GM12874 (cell line): ENCODE results near the gene ZSWIM9.
A peak's percentile ranks its signal among the peaks of the same experiment; 100 is the strongest.

Source experiments
- TF ChIP-seq, protein P1 (sequence below): IDR thresholded peaks from 2 replicates; pipeline ENCODE4 v1.5.1; 2011; ENCODE audit warnings: low read depth, mild to moderate bottlenecking, control low read depth, low read length, moderate library complexity; ENCODE audit not compliant: insufficient read depth

The ZSWIM9 gene

DNA sequence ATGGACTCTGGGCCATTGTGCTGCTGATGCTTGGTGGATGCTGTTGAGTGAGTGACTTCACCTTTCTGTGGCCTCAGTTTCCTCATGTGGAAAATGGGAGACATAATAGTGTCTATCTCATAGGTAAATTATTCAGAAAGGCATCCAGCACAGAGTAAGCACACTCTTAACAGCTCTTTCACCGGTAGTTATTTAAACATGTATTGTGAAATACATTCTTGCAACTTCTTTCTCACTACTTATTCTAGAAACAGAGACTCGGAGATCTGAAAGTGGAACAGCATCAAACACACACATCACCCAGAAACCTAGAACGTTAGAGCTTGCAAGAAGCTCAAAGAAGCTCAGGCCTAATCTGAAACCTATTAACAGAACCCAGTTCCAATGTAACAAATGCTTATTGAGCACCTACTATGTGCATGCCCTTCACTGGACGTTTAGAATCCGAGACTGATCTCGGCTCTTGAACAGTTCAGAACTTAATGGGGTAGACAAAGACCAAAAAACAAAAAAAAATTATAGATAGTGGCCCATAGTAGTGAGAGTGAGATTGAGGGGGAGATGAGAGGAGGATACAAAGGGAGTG, 4.1 kb downstream of the ZSWIM9 start:
- TF ChIP-seq, protein P1, sequence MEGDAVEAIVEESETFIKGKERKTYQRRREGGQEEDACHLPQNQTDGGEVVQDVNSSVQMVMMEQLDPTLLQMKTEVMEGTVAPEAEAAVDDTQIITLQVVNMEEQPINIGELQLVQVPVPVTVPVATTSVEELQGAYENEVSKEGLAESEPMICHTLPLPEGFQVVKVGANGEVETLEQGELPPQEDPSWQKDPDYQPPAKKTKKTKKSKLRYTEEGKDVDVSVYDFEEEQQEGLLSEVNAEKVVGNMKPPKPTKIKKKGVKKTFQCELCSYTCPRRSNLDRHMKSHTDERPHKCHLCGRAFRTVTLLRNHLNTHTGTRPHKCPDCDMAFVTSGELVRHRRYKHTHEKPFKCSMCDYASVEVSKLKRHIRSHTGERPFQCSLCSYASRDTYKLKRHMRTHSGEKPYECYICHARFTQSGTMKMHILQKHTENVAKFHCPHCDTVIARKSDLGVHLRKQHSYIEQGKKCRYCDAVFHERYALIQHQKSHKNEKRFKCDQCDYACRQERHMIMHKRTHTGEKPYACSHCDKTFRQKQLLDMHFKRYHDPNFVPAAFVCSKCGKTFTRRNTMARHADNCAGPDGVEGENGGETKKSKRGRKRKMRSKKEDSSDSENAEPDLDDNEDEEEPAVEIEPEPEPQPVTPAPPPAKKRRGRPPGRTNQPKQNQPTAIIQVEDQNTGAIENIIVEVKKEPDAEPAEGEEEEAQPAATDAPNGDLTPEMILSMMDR, result no peak

DNA sequence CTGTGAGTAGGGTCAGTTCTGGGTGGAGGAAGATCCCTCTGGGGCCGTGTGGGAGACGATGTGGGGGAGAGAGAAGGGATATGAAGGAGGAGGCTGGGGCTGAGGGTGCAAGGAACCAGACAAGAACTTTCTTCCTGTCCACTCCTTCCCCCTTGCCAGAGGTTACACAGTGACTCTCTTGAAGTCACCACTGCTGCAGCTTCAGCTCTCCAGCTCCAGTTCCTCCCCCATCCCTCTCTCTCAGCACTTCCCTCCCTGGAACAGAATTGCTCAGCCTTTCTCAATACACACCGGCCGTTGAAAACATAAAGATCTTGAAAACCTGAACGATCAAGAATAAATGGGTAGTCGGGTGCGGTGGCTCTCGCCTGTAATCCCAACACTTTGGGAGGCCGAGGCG, 5.1 kb downstream of the ZSWIM9 start:
- TF ChIP-seq, protein P1, result no peak

DNA sequence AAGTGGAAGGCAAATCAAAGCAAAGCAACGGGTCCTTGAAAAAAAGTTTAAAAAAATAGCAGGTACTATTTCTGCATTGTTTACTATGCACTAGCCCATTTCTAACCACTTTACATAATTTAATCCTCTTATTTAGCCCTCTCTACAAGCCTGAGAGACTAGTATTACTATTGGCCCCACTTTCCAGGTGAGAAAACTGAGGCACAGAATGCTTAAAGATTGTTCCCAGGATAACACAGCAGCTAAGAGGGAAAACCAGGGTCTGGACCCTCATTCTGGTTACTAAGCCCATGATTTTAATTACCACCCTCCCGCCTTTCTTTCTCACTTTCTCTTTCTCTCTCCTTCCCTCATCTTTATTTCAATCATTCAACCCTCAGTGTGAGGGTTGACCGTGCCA, 5.7 kb downstream of the ZSWIM9 start:
- TF ChIP-seq, protein P1, result no peak

DNA sequence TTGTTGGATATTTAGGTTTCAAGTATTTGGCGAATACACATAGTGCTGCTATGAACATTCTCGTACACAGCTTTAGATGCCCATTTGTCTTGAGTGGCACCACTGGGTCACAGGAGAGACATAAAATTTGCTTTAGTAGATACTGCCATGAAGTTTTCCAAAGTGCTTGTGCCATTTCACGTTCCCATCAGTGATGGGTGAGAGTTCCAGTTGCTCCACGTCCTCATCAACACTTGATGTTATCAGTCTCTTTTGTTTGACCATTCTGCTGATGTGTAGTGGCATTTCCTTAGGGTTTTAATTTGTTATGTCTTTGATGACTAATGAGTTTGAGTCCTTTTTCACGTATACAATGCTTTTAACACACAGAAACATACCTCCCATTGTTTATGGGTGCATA, 11.0 kb downstream of the ZSWIM9 start:
- TF ChIP-seq, protein P1, result no peak

DNA sequence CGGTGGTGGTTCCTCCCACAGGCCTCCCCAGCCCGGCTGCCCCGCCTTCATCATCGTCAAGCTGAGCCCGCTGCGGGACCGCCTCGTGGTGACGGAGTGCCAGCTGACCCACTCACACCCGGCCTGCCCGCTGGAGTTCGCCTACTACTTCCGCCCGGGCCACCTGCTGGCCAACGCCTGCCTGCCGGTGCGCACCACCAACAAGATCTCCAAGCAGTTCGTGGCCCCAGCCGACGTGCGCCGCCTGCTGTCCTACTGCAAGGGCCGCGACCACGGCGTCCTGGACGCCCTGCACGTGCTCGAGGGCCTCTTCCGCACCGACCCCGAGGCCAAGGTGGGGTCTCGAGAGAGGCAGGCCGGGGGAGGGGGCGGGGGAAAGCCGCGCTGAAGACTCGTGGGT, 12.0 kb downstream of the ZSWIM9 start:
- TF ChIP-seq, protein P1, result 0 out of 2 replicates have a peak, but pooled peaks have one; percentile 4

DNA sequence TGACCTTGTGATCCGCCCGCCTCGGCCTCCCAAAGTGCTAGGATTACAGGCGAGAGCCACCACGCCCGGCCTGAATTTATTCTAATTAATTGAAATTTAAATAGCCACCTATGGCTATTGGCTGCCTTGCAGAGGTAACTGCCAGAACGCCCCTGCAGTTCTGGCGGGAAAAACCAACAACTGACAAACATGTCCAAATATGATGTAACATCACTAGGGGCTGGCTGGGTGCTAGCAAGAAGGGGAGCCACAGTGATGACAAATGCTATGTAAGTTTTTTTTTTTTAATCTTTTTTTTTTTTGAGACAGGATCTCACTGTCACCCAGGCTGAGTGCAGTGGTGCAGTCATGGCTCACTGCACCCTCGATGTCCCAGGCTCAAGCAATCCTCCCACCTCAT, 12.9 kb downstream of the ZSWIM9 start:
- TF ChIP-seq, protein P1, result no peak

DNA sequence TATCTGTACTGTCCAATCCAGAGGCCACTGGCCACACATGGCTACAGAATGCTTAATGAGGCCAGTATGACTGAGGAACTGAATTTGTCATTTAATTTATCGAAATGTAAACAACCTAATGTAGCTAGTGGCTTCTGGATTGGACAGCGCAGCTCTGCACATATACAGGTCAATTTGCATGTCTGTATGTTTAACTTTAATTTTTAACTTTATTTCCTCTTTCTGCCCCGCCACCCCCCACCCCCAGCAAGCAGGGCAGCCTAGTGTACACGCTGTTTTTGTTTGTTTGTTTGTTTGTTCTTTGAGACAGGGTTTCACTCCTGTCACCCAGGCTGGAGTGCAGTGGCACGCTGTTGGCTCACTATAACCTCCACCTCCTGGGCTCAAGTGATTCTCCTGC, 15.5 kb downstream of the ZSWIM9 start:
- TF ChIP-seq, protein P1, result no peak
